OCI-LY7 (cell line): ENCODE results near the gene CCDC27.

Experiments
- CTCF ChIP-seq: fragments of 200-600 bp; sonication (generic); conservative IDR thresholded peaks from 2 replicates; pipeline ENCODE4 v1.5.1; 2014; ENCODE audit warnings: mild to moderate bottlenecking, antibody characterized with exemption, low read length, moderate library complexity, mixed read lengths
- EZH2phosphoT487 ChIP-seq: fragments of 200-600 bp; sonication (generic); IDR thresholded peaks from 2 replicates; pipeline ENCODE4 v1.6.1; 2018; ENCODE audit warnings: low read depth, borderline replicate concordance, mild to moderate bottlenecking, mixed run types, antibody characterized with exemption, low read length, moderate library complexity, mixed read lengths

GRCh38 chr1:3786468-3787348 is 34.5 kb downstream of the CCDC27 start:
- TF ChIP-seq CTCF (no peak), EZH2phosphoT487 (no peak)
